ENCODE measurements around the gene UNC79. TPM values are rescaled to one million over a fixed set of nuclear protein-coding genes. Genes with fewer than 3 reads are reported as not detected.
"Not testable (repeated sequence)": the region's sequence is repeated elsewhere in the genome, so short reads cannot be mapped to it uniquely, and the experiment has no call there.

Gene UNC79
- 0.20 TPM in 2 replicates for total RNA-seq
- 0.15 and 0.16 TPM in 2 replicates for polyA plus RNA-seq

DNA sequence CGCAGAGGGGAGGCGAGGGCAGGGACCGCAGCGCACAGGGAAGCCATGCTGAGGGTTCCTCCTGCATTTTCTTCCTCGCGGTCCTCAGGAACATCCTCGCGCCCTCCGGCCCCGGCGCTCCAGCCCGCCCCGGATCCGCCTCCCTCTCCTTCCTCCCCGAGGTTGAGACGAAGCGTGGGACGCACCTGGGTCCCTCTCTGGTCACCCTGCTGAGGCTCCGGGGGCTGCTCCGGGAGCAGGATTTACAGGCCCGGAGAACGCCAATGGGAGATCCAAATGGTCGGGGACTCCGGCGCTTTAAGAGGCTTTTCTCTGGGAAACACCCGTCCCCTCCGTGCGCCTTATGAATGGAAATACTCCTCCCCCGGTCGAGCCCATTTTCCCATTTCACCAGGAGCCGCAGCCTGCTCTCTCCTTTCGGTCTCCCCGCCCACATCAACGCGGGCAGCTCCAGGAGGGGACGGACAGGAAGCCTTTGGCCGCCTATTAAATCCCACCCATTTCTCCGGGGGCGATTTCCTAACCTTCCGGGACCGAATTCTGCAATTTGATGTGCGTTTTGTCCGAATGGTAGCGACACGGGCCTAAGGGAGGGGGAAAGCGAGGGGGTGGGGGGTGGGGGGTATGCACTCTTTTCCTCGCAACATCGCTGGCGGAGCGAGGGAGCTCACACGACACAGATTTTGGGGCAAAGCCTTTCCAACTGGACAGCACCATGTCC, at the start of gene UNC79:
Gene UNC79 (plus strand): TSS at position 625 of the 721 bp plus-strand sequence. CDS start 91 bp downstream, at position 716.
- H3K36me3 ChIP-seq (replicated peaks; ENCODE audit: insufficient read depth, low read depth): no peaks in the 10 kb centered on the region
- no peaks in the 10 kb centered on the region for H3K9me3 ChIP-seq (ENCODE audit: low read depth)
- H3K4me3 ChIP-seq: peak within 1 kb of the TSS; percentile 39
- H2AFZ ChIP-seq: peak within 1 kb of the TSS; percentile 52
- H4K20me1 ChIP-seq (ENCODE audit: insufficient read depth, poor library complexity, severe bottlenecking): no peaks in the 10 kb centered on the region
- TF ChIP-seq EZH2 (IDR thresholded peaks at IDR 0.05; ENCODE audit: borderline replicate concordance) (no peak), CTCF (IDR thresholded peaks at IDR 0.05; ENCODE audit: poor library complexity) (no peak), EZH2phosphoT487 (IDR thresholded peaks at IDR 0.05; ENCODE audit: low read depth, severe bottlenecking, unreplicated experiment) (no peak)
- peaks cover 6% of the 10 kb centered on the region for H3K4me1 ChIP-seq (ENCODE audit: insufficient read depth)
- peak; percentile 41 for DNase-seq (ENCODE audit: low spot score)
- peak within 1 kb of the TSS; percentile 93 for H3K4me2 ChIP-seq
- no peaks in the 10 kb centered on the region for H3K9me2 ChIP-seq (replicated peaks; ENCODE audit: insufficient read depth)
- H3K27ac ChIP-seq: no peak within 1 kb of the TSS
- H3K27me3 ChIP-seq: peaks cover 59% of the 10 kb centered on the region
- H3K79me2 ChIP-seq: no peaks in the 10 kb centered on the region
- 1% methylated on average over 33 of the region's 51 CpGs for WGBS (ENCODE audit: low lambda C conversion rate, missing lambda C conversion rate)

DNA sequence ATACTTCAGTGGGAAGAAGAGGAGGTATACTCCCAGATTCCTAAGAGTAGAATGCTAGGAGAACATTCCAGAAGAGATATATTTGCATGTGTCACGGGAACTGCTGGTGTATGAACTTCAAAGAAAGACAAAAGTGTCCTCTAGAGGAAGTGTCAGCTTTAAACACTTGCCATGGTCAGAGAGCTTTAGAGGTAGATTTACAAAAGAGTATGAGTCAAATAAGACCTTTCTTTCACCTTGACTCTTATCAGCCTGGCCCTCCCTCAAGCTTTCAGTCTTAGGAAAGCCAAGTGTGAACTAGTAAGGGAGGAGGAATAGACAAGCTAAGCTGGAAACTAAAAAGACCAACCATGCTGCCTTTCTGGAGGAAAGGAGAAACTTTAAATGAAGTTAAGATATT, 49.1 kb upstream of the UNC79 start:
- no peak overlapping the region for H2AFZ ChIP-seq
- H3K4me1 ChIP-seq (ENCODE audit: insufficient read depth): no peaks in the 10 kb centered on the region
- no peaks in the 10 kb centered on the region for H4K20me1 ChIP-seq (ENCODE audit: insufficient read depth, poor library complexity, severe bottlenecking)
- H3K9me2 ChIP-seq (replicated peaks; ENCODE audit: insufficient read depth): no peaks in the 10 kb centered on the region
- no peak for TF ChIP-seq EZH2phosphoT487 (IDR thresholded peaks at IDR 0.05; ENCODE audit: low read depth, severe bottlenecking, unreplicated experiment)
- no peak for TF ChIP-seq EZH2 (IDR thresholded peaks at IDR 0.05; ENCODE audit: borderline replicate concordance)
- TF ChIP-seq CTCF (IDR thresholded peaks at IDR 0.05; ENCODE audit: poor library complexity): no peak
- H3K27ac ChIP-seq: no peak overlapping the region
- DNase-seq (ENCODE audit: low spot score): peak; percentile 15
- H3K4me3 ChIP-seq: no peak overlapping the region
- 71% methylated on average over 1 of the region's 1 CpG for WGBS (ENCODE audit: low lambda C conversion rate, missing lambda C conversion rate)
- no peaks in the 10 kb centered on the region for H3K9me3 ChIP-seq (ENCODE audit: low read depth)
- H3K27me3 ChIP-seq: peaks cover 6% of the 10 kb centered on the region
- no peak overlapping the region for H3K4me2 ChIP-seq
- no peaks in the 10 kb centered on the region for H3K79me2 ChIP-seq
- no peaks in the 10 kb centered on the region for H3K36me3 ChIP-seq (replicated peaks; ENCODE audit: insufficient read depth, low read depth)

- H3K4me2 ChIP-seq; H3K4me1 ChIP-seq (ENCODE audit: insufficient read depth); H3K27me3 ChIP-seq; H3K9me2 ChIP-seq (replicated peaks; ENCODE audit: insufficient read depth); H3K36me3 ChIP-seq (replicated peaks; ENCODE audit: insufficient read depth, low read depth); H3K9me3 ChIP-seq (ENCODE audit: low read depth); H3K4me3 ChIP-seq; DNase-seq (ENCODE audit: low spot score); H3K27ac ChIP-seq; H2AFZ ChIP-seq; H4K20me1 ChIP-seq (ENCODE audit: insufficient read depth, poor library complexity, severe bottlenecking); H3K79me2 ChIP-seq: not testable (repeated sequence)
- 90% methylated on average over 1 of the region's 1 CpG for WGBS (ENCODE audit: low lambda C conversion rate, missing lambda C conversion rate)
Measured at GRCh38 chr14:93384256-93384655, 46.5 kb upstream of the UNC79 start.

DNA sequence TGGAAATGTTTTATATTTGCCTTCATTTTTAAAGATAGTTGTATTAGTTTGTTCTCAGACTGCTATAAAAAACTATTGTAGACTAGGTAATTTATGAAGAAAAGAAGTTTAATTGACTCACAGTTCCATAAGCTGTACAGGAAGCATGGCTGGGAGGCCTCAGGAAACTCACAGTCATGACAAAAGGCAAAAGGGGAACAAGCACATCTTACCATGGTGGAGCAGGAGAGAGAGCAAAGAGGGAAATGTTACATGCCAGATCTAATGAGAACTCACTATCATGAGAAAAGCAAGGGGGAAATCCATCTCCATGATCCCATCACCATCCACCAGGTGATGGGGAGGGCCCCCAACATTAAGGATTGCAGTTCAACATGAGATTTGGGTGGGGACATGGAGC, 35.5 kb upstream of the UNC79 start:
- TF ChIP-seq EZH2phosphoT487 (IDR thresholded peaks at IDR 0.05; ENCODE audit: low read depth, severe bottlenecking, unreplicated experiment): no peak
- DNase-seq (ENCODE audit: low spot score): no peak
- no peaks in the 10 kb centered on the region for H4K20me1 ChIP-seq (ENCODE audit: insufficient read depth, poor library complexity, severe bottlenecking)
- H3K36me3 ChIP-seq (replicated peaks; ENCODE audit: insufficient read depth, low read depth): no peaks in the 10 kb centered on the region
- H3K79me2 ChIP-seq: no peaks in the 10 kb centered on the region
- no peak overlapping the region for H3K27ac ChIP-seq
- no peak overlapping the region for H3K4me3 ChIP-seq
- no peak overlapping the region for H3K4me2 ChIP-seq
- H3K9me3 ChIP-seq (ENCODE audit: low read depth): no peaks in the 10 kb centered on the region
- H3K9me2 ChIP-seq (replicated peaks; ENCODE audit: insufficient read depth): no peaks in the 10 kb centered on the region
- H3K27me3 ChIP-seq: no peaks in the 10 kb centered on the region
- no peak overlapping the region for H2AFZ ChIP-seq
- H3K4me1 ChIP-seq (ENCODE audit: insufficient read depth): no peaks in the 10 kb centered on the region
